Measurements from ENCODE around the gene CPXM2.

Gene CPXM2

GRCh38 chr10:123751342-123752134 is 140.1 kb downstream of the CPXM2 start:
- no peak overlapping the region for H3K4me3 ChIP-seq (replicated peaks; ENCODE audit: insufficient read depth, low read length)
- no peak for TF ChIP-seq GABPA (IDR thresholded peaks at IDR 0.05; ENCODE audit: low read depth)
- TF ChIP-seq SPI1 (IDR thresholded peaks at IDR 0.05; ENCODE audit: borderline replicate concordance, low read depth) = no peak
- TF ChIP-seq POLR2AphosphoS5 (IDR thresholded peaks at IDR 0.05; ENCODE audit: low read depth) = no peak
- no peak for TF ChIP-seq REST (IDR thresholded peaks at IDR 0.05; ENCODE audit: insufficient replicate concordance, low read depth)
- TF ChIP-seq CTCF (IDR thresholded peaks at IDR 0.05; ENCODE audit: insufficient read depth, low read length) = no peak
- no peaks in the 10 kb centered on the region for H3K27me3 ChIP-seq (ENCODE audit: insufficient read depth, poor library complexity, severe bottlenecking)
- no peak for DNase-seq (ENCODE audit: low read depth in 1 of 2, low spot score in 1 of 2)
- no peak overlapping the region for H3K27ac ChIP-seq (replicated peaks)

GRCh38 chr10:123750901-123751300 is 140.7 kb downstream of the CPXM2 start:
- TF ChIP-seq POLR2AphosphoS5 (IDR thresholded peaks at IDR 0.05; ENCODE audit: low read depth) (no peak), SPI1 (IDR thresholded peaks at IDR 0.05; ENCODE audit: borderline replicate concordance, low read depth) (no peak), REST (IDR thresholded peaks at IDR 0.05; ENCODE audit: insufficient replicate concordance, low read depth) (no peak), CTCF (IDR thresholded peaks at IDR 0.05; ENCODE audit: insufficient read depth, low read length) (no peak), GABPA (IDR thresholded peaks at IDR 0.05; ENCODE audit: low read depth) (no peak)
- Histone ChIP-seq H3K27me3 (ENCODE audit: insufficient read depth, poor library complexity, severe bottlenecking) (no peaks in the 10 kb centered on the region), H3K27ac (replicated peaks) (no peak overlapping the region), H3K4me3 (replicated peaks; ENCODE audit: insufficient read depth, low read length) (no peak overlapping the region)
- DNase-seq (ENCODE audit: low read depth in 1 of 2, low spot score in 1 of 2) = no peak

GRCh38 chr10:123748711-123749110 is 142.9 kb downstream of the CPXM2 start:
- TF ChIP-seq CTCF (IDR thresholded peaks at IDR 0.05; ENCODE audit: insufficient read depth, low read length) = no peak
- no peak for TF ChIP-seq REST (IDR thresholded peaks at IDR 0.05; ENCODE audit: insufficient replicate concordance, low read depth)
- TF ChIP-seq POLR2AphosphoS5 (IDR thresholded peaks at IDR 0.05; ENCODE audit: low read depth) = no peak
- TF ChIP-seq GABPA (IDR thresholded peaks at IDR 0.05; ENCODE audit: low read depth) = no peak
- no peak for TF ChIP-seq SPI1 (IDR thresholded peaks at IDR 0.05; ENCODE audit: borderline replicate concordance, low read depth)
- no peak overlapping the region for H3K27ac ChIP-seq (replicated peaks)
- no peaks in the 10 kb centered on the region for H3K27me3 ChIP-seq (ENCODE audit: insufficient read depth, poor library complexity, severe bottlenecking)
- no peak for DNase-seq (ENCODE audit: low read depth in 1 of 2, low spot score in 1 of 2)
- no peak overlapping the region for H3K4me3 ChIP-seq (replicated peaks; ENCODE audit: insufficient read depth, low read length)
